HepG2 (cell line): Measurements from ENCODE around the gene REEP6. TPM values are rescaled to one million over a fixed set of nuclear protein-coding genes. Genes with fewer than 3 reads are reported as not detected.

ENCODE experiments used
- BRD4 ChIP-seq: sonication (generic); formaldehyde crosslinking; IDR thresholded peaks from 2 replicates; pipeline ENCODE4 v1.4.0; 2020; ENCODE audit warnings: missing genetic modification reagents
- FIP1L1 ChIP-seq: fragments of 200-400 bp; formaldehyde crosslinking; IDR thresholded peaks from 2 replicates; pipeline ENCODE4 v1.6.1; 2018; ENCODE audit warnings: low read depth, mild to moderate bottlenecking, low read length, moderate library complexity, borderline replicate concordance; ENCODE audit not compliant: insufficient read depth
- HNRNPLL ChIP-seq: fragments of 200-400 bp; formaldehyde crosslinking; IDR thresholded peaks from 2 replicates; pipeline ENCODE4 v1.6.1; 2017; ENCODE audit warnings: mild to moderate bottlenecking, low read depth, low read length; ENCODE audit not compliant: poor library complexity, severe bottlenecking
- IRX3 ChIP-seq: sonication (generic); formaldehyde crosslinking; IDR thresholded peaks from 2 replicates; pipeline ENCODE4 v1.8.1; 2023; ENCODE audit warnings: mild to moderate bottlenecking, low read depth, missing genetic modification reagents, borderline replicate concordance
- KDM5B ChIP-seq: sonication (generic); formaldehyde crosslinking; IDR thresholded peaks from 2 replicates; pipeline ENCODE4 v1.4.0; 2020; ENCODE audit warnings: missing genetic modification reagents, mild to moderate bottlenecking, borderline replicate concordance
- MTERF4 ChIP-seq: sonication (generic); formaldehyde crosslinking; IDR thresholded peaks from 2 replicates; pipeline ENCODE4 v1.8.0; 2023; ENCODE audit warnings: mild to moderate bottlenecking, missing genetic modification reagents
- PPARG ChIP-seq: conservative IDR thresholded peaks from 2 replicates; pipeline ENCODE4 v1.6.1; 2016; ENCODE audit warnings: missing biosample characterization, missing genetic modification reagents
- SIX1 ChIP-seq: sonication (generic); formaldehyde crosslinking; IDR thresholded peaks from 2 replicates; pipeline ENCODE4 v1.4.0; 2020; ENCODE audit warnings: missing genetic modification reagents, borderline replicate concordance
- SNRNP70 ChIP-seq: fragments of 200-400 bp; formaldehyde crosslinking; IDR thresholded peaks from 2 replicates; pipeline ENCODE4 v1.6.1; 2017; ENCODE audit warnings: mild to moderate bottlenecking, low read depth, low read length, moderate library complexity
- THAP8 ChIP-seq: sonication (generic); formaldehyde crosslinking; IDR thresholded peaks from 2 replicates; pipeline ENCODE4 v1.5.1; 2020; ENCODE audit warnings: missing genetic modification reagents, mild to moderate bottlenecking, borderline replicate concordance
- ZBTB37 ChIP-seq: sonication (generic); formaldehyde crosslinking; IDR thresholded peaks from 2 replicates; pipeline ENCODE4 v1.4.0; 2020; ENCODE audit warnings: mild to moderate bottlenecking, missing genetic modification reagents
- ZEB1 ChIP-seq: IDR thresholded peaks from 2 replicates; pipeline ENCODE4 v1.6.1; 2012; ENCODE audit warnings: mild to moderate bottlenecking, low read depth, inconsistent platforms; ENCODE audit not compliant: insufficient replicate concordance
- ZNF572 ChIP-seq: sonication (generic); formaldehyde crosslinking; IDR thresholded peaks from 2 replicates; pipeline ENCODE4 v1.5.1; 2020; ENCODE audit warnings: mild to moderate bottlenecking, missing genetic modification reagents
- ZNF629 ChIP-seq: sonication (generic); formaldehyde crosslinking; conservative IDR thresholded peaks from 2 replicates; pipeline ENCODE4 v1.5.0; 2020; ENCODE audit warnings: missing genetic modification reagents
- ZNF687 ChIP-seq: sonication (generic); formaldehyde crosslinking; IDR thresholded peaks from 2 replicates; pipeline ENCODE4 v1.5.1; 2020; ENCODE audit warnings: mild to moderate bottlenecking, missing genetic modification reagents, moderate library complexity
- ZNF709 ChIP-seq: sonication (generic); formaldehyde crosslinking; IDR thresholded peaks from 2 replicates; pipeline ENCODE4 v1.5.0; 2020; ENCODE audit warnings: mild to moderate bottlenecking, missing genetic modification reagents
- ZNF740 ChIP-seq: sonication (generic); formaldehyde crosslinking; IDR thresholded peaks from 2 replicates; pipeline ENCODE4 v1.4.0; 2020; ENCODE audit warnings: missing genetic modification reagents
- ZNF879 ChIP-seq: sonication (generic); formaldehyde crosslinking; IDR thresholded peaks from 2 replicates; pipeline ENCODE4 v1.8.1; 2023; ENCODE audit warnings: missing genetic modification reagents
- ZSCAN30 ChIP-seq: sonication (generic); formaldehyde crosslinking; IDR thresholded peaks from 2 replicates; pipeline ENCODE4 v1.5.0; 2020; ENCODE audit warnings: mild to moderate bottlenecking, missing genetic modification reagents
- polyA plus RNA-seq, 8 experiments: library from polyadenylated mRNA; depleted of rRNA in 3 of 8; stranded (reverse) in 7 of 8; unstranded in 1 of 8; fragments of >200 nt; fragmentation: Illumina TruSeq in 4 of 8; extraction: Trizol in 4 of 8; gene quantifications; 2 replicates each; pipeline versions ENCODE4 v1.2.1 to v1.2.3, GENCODE V29; 2011 to 2016; ENCODE audit warnings: low read depth in 4 of 8, missing spikeins in 1 of 8, mixed read lengths in 1 of 8; ENCODE audit not compliant: insufficient read depth in 1 of 8
- total RNA-seq, 5 experiments: library from RNA; depleted of rRNA; stranded (reverse); fragments of >200 nt; fragmentation: Illumina TruSeq; extraction: Trizol; gene quantifications; 2 replicates each; pipeline ENCODE4 v1.2.3, GENCODE V29; 2016; ENCODE audit warnings: low read depth in 1 of 5

The REEP6 gene
- total and polyA plus RNA-seq, 2 of the 13 experiments (the other 11 are each of a cell fraction or from before 2014, with no cell fraction given): 10.0 to 28.8 TPM

GRCh38 chr19:1453525-1454364 is 37.2 kb upstream of the REEP6 start (continued):
- TF ChIP-seq ZNF687 (CRISPR knock-in tag) (peak; percentile 49), ZNF879 (CRISPR knock-in tag) (no peak), BRD4 (CRISPR knock-in tag) (no peak), SNRNP70 (no peak), THAP8 (CRISPR knock-in tag) (no peak), IRX3 (CRISPR knock-in tag) (no peak), HNRNPLL (no peak), PPARG (CRISPR knock-in tag) (no peak), FIP1L1 (no peak), ZEB1 (no peak), MTERF4 (CRISPR knock-in tag) (no peak), ZBTB37 (no peak), KDM5B (CRISPR knock-in tag) (no peak), ZSCAN30 (CRISPR knock-in tag) (no peak), SIX1 (CRISPR knock-in tag) (no peak), ZNF740 (no peak), ZNF709 (CRISPR knock-in tag) (no peak), ZNF629 (CRISPR knock-in tag) (no peak), ZNF572 (CRISPR knock-in tag) (no peak)
